Memory B cell (primary cell): Measurements from ENCODE around the gene DGKH.

Source experiments
- ATAC-seq: fragments of 150-1000 bp; cut with Tn5 transposase; 2 replicates; pipeline ENCODE4 v1.10.0; 2021; ENCODE audit warnings: low read depth, mild to moderate bottlenecking, moderate library complexity
- DNase-seq, 2 donors: peaks; one replicate each; pipeline ENCODE4 v3.0.0; 2022; ENCODE audit warnings: low spot score in 2 of 2
- H3K27ac Mint-ChIP-seq: one replicate; pipeline ENCODE4 v1.8.0; 2022; ENCODE audit warnings: mild to moderate bottlenecking, moderate library complexity, mixed read lengths
- H3K27me3 Mint-ChIP-seq: one replicate; pipeline ENCODE4 v1.8.0; 2022; ENCODE audit warnings: mixed read lengths
- H3K36me3 Mint-ChIP-seq: one replicate; pipeline ENCODE4 v1.8.0; 2022; ENCODE audit warnings: mild to moderate bottlenecking, mixed read lengths
- H3K4me1 Mint-ChIP-seq: one replicate; pipeline ENCODE4 v1.8.0; 2022; ENCODE audit warnings: mixed read lengths
- H3K4me3 Mint-ChIP-seq: one replicate; pipeline ENCODE4 v1.8.0; 2022; ENCODE audit warnings: mild to moderate bottlenecking, moderate library complexity, mixed read lengths
- H3K9me3 Mint-ChIP-seq: one replicate; pipeline ENCODE4 v1.8.0; 2022; ENCODE audit warnings: mixed read lengths

The DGKH gene, protein sequence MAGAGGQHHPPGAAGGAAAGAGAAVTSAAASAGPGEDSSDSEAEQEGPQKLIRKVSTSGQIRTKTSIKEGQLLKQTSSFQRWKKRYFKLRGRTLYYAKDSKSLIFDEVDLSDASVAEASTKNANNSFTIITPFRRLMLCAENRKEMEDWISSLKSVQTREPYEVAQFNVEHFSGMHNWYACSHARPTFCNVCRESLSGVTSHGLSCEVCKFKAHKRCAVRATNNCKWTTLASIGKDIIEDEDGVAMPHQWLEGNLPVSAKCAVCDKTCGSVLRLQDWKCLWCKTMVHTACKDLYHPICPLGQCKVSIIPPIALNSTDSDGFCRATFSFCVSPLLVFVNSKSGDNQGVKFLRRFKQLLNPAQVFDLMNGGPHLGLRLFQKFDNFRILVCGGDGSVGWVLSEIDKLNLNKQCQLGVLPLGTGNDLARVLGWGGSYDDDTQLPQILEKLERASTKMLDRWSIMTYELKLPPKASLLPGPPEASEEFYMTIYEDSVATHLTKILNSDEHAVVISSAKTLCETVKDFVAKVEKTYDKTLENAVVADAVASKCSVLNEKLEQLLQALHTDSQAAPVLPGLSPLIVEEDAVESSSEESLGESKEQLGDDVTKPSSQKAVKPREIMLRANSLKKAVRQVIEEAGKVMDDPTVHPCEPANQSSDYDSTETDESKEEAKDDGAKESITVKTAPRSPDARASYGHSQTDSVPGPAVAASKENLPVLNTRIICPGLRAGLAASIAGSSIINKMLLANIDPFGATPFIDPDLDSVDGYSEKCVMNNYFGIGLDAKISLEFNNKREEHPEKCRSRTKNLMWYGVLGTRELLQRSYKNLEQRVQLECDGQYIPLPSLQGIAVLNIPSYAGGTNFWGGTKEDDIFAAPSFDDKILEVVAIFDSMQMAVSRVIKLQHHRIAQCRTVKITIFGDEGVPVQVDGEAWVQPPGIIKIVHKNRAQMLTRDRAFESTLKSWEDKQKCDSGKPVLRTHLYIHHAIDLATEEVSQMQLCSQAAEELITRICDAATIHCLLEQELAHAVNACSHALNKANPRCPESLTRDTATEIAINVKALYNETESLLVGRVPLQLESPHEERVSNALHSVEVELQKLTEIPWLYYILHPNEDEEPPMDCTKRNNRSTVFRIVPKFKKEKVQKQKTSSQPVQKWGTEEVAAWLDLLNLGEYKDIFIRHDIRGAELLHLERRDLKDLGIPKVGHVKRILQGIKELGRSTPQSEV

DNA sequence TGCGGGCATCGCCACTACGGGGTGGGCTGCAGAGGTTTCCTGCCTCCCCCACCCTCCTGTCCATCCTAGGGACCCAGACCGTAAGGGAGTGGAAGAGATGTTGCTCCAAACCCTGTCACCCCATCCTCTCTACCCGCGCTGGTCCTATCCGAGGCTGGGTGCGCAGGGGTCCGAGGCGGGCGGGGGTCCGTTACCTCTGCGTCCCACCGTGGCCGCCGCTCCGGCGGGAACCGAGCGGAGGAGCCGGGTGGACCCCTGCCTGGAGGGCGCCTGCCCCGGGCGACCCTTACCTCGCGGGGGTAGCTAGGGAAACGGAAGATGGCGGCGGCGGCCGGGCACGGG, at the start of gene DGKH:
Gene DGKH, plus strand, starts transcription at position 307 of the 342 bp plus-strand sequence. CDS start 126 bp downstream, outside the sequence.
- H3K27me3 Mint-ChIP-seq: peaks cover 25% of the 10 kb centered on the region
- DNase-seq: peak; percentile 7 to 22
- H3K27ac Mint-ChIP-seq: no peak within 1 kb of the TSS
- peak within 1 kb of the TSS; percentile 90 for H3K4me3 Mint-ChIP-seq
- peak; percentile 33 for ATAC-seq
- no peaks in the 10 kb centered on the region for H3K9me3 Mint-ChIP-seq
- H3K4me1 Mint-ChIP-seq: peaks cover 3% of the 10 kb centered on the region
- H3K36me3 Mint-ChIP-seq: peaks cover 1% of the 10 kb centered on the region

DNA sequence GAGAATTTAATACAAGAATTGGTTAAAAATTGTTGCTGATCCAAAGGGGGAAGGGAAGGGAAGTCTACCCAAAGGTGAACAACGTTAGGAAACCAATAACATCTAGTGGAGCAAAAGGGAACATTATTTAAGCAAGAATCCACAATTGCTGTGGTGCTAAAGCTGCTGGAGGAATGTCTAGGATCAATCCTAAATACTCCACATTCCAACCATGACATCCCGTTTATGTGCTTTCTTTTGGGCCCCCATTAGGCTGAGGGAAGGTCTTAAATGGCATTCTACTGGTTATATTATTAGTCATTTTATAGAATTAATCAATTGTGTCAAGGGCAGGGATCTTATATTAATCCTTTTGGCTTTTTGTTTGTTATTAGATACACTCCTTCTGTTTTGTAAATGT, 47.6 kb upstream of the DGKH start:
- Mint-ChIP-seq H3K36me3 (no peaks in the 10 kb centered on the region), H3K9me3 (no peaks in the 10 kb centered on the region), H3K27ac (no peak overlapping the region), H3K4me3 (no peak overlapping the region), H3K4me1 (no peaks in the 10 kb centered on the region), H3K27me3 (peaks cover 10% of the 10 kb centered on the region)
- DNase-seq (no peak), ATAC-seq (no peak)

GRCh38 chr13:42001580-42001979, 46.9 kb upstream of the DGKH start:
- no peaks in the 10 kb centered on the region for H3K9me3 Mint-ChIP-seq
- DNase-seq (no peak), ATAC-seq (no peak)
- H3K36me3 Mint-ChIP-seq: no peaks in the 10 kb centered on the region
- H3K27me3 Mint-ChIP-seq: peaks cover 10% of the 10 kb centered on the region
- H3K4me3 Mint-ChIP-seq: no peak overlapping the region
- no peaks in the 10 kb centered on the region for H3K4me1 Mint-ChIP-seq
- no peak overlapping the region for H3K27ac Mint-ChIP-seq

DNA sequence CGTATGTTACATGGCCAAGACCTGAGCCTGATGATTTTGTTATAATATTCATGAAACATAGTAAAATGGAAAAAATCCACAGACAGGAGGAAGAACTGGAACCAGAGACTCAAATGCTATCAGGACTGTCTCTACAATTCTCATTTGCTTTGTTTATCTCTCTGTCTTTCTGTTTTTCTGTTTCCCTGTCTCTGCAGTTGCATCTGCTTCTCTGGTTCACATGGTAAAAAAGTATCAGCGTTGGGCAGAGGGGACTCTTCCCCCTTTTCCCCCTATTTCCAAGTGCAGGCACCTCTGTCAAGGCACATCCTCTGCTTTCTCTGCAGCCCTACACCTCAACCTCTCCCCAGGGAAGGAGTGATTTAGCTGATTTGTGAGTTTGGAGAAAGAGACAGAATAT, 46.4 kb upstream of the DGKH start:
- no peak overlapping the region for H3K4me3 Mint-ChIP-seq
- no peaks in the 10 kb centered on the region for H3K36me3 Mint-ChIP-seq
- no peaks in the 10 kb centered on the region for H3K9me3 Mint-ChIP-seq
- DNase-seq (no peak), ATAC-seq (no peak)
- peaks cover 10% of the 10 kb centered on the region for H3K27me3 Mint-ChIP-seq
- no peaks in the 10 kb centered on the region for H3K4me1 Mint-ChIP-seq
- H3K27ac Mint-ChIP-seq: no peak overlapping the region

- no peaks in the 10 kb centered on the region for H3K4me1 Mint-ChIP-seq
- no peak overlapping the region for H3K4me3 Mint-ChIP-seq
- peaks cover 12% of the 10 kb centered on the region for H3K27me3 Mint-ChIP-seq
- no peak overlapping the region for H3K27ac Mint-ChIP-seq
- DNase-seq: no peak
- no peaks in the 10 kb centered on the region for H3K9me3 Mint-ChIP-seq
- ATAC-seq: no peak
- H3K36me3 Mint-ChIP-seq: no peaks in the 10 kb centered on the region
Observed at GRCh38 chr13:42007844-42008243, 40.6 kb upstream of the DGKH start.

GRCh38 chr13:42009057-42009456, 39.4 kb upstream of the DGKH start:
- no peak overlapping the region for H3K4me3 Mint-ChIP-seq
- no peak overlapping the region for H3K27ac Mint-ChIP-seq
- H3K27me3 Mint-ChIP-seq: peaks cover 14% of the 10 kb centered on the region
- H3K36me3 Mint-ChIP-seq: no peaks in the 10 kb centered on the region
- no peaks in the 10 kb centered on the region for H3K4me1 Mint-ChIP-seq
- DNase-seq: no peak
- no peaks in the 10 kb centered on the region for H3K9me3 Mint-ChIP-seq
- no peak for ATAC-seq

DNA sequence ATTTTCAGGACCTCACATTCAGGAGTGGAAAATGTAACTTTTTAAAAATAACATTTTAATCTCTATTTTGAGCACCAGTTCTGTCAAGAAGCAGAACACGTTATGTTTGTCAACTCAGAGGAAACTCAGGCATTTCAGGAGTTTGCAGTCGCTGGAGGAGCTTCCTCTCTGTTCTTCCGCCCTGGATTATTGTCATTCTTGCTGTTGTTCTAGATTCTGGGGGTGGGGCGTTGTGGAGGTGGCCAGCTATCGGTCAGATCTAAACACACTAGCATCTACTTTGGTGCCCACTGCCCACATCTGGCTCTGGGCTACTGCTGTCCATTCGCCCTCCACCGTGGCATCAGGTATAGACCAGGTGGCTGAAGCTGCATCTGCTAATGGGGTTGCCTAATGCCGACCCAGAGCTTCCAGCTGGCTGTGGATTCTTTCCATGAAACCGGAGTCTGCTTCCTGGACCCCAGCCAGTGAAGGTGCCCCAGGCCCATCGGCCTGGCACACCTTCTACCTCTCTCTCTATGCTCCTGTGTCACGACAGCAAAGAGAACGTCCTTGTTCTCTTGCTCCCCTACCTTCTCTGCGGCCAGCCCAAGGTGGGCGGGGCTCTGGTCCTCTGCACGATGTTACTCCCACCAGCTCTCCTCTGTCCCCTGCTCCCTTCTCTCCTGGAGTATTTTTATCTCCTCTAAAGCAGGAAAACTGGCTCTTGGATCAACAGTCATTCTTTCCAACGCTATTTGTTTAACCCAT, 36.7 kb upstream of the DGKH start:
- H3K27me3 Mint-ChIP-seq: peaks cover 19% of the 10 kb centered on the region
- ATAC-seq (no peak), DNase-seq (no peak)
- H3K27ac Mint-ChIP-seq: no peak overlapping the region
- H3K4me3 Mint-ChIP-seq: no peak overlapping the region
- no peaks in the 10 kb centered on the region for H3K36me3 Mint-ChIP-seq
- no peaks in the 10 kb centered on the region for H3K9me3 Mint-ChIP-seq
- H3K4me1 Mint-ChIP-seq: no peaks in the 10 kb centered on the region

DNA sequence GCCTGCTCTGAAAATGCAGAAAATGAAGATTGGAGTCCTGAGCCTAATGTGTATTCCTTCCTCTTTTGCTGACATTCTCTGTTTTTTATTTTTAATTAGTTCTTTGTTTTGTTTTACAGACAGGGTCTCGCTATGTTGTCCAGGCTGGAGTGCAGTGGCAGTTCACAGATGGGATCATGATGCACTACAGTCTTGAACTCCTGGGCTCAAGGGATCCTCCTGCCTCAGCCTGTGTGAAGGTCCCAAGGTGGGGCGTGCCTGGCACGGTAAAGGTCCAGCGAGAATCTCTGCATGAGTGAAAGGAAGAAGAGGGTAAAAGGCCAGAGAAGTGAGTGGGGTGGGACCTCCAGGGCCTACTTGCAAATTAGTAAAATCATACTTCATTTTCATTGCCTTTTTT, 34.3 kb upstream of the DGKH start:
- Mint-ChIP-seq H3K36me3 (no peaks in the 10 kb centered on the region), H3K9me3 (no peaks in the 10 kb centered on the region), H3K4me1 (no peaks in the 10 kb centered on the region), H3K27ac (no peak overlapping the region), H3K4me3 (no peak overlapping the region), H3K27me3 (peaks cover 20% of the 10 kb centered on the region)
- DNase-seq (no peak), ATAC-seq (no peak)

DNA sequence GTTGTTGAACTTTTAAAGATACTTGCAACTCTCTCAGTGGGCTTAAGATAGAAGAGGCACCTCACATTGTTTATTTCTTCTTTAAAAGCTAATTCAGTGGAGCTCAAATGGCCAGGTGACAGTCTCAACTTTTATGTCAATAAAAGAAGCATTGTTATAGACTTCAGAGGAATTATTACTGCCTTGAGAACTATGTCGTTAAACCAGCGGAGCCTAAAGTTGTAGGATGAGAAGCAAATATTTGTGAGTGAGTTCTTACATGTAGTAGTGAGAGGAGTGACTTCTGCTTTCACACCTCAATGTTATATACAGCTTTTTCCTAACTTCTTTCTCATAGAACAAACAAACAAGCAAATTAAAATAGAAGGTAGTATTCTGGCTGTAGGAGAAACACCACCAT, 31.2 kb upstream of the DGKH start:
- Mint-ChIP-seq H3K4me1 (no peaks in the 10 kb centered on the region), H3K27me3 (peaks cover 12% of the 10 kb centered on the region), H3K9me3 (no peaks in the 10 kb centered on the region), H3K27ac (no peak overlapping the region), H3K36me3 (no peaks in the 10 kb centered on the region), H3K4me3 (no peak overlapping the region)
- no peak for DNase-seq
- ATAC-seq: no peak

DNA sequence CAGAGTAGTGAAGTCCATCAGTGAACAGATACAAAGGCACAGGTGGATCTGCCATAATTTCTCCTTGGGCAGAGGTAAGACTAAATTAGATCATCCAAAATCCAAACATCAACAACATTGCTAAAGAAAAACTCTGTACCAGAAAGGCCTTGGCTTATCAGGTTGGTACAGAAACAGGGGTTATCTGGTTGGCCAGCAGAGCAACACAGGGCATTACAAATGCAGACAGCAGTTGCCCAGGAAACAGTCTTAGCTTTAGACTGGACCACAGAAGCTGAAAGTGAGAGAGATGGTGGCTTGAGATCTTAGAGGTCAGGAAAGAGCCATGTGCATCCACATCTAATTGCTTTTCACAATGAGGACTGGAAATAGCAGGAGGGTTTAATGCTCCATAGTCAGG, 26.6 kb upstream of the DGKH start:
- no peak for DNase-seq

GRCh38 chr13:42022336-42022735, 26.1 kb upstream of the DGKH start:
- DNase-seq (no peak), ATAC-seq (no peak)
- Mint-ChIP-seq H3K36me3 (no peaks in the 10 kb centered on the region), H3K27ac (no peak overlapping the region), H3K4me3 (no peak overlapping the region), H3K9me3 (no peaks in the 10 kb centered on the region), H3K27me3 (peaks cover 3% of the 10 kb centered on the region), H3K4me1 (no peaks in the 10 kb centered on the region)

More for the DNA sequence above, 26.6 kb upstream of the DGKH start:
- Mint-ChIP-seq H3K27me3 (peaks cover 1% of the 10 kb centered on the region), H3K27ac (no peak overlapping the region), H3K9me3 (no peaks in the 10 kb centered on the region), H3K36me3 (no peaks in the 10 kb centered on the region), H3K4me3 (no peak overlapping the region), H3K4me1 (no peaks in the 10 kb centered on the region)
- ATAC-seq: no peak

- no peaks in the 10 kb centered on the region for H3K4me1 Mint-ChIP-seq
- no peaks in the 10 kb centered on the region for H3K36me3 Mint-ChIP-seq
- ATAC-seq (no peak), DNase-seq (no peak)
- H3K27ac Mint-ChIP-seq: no peak overlapping the region
- peaks cover 4% of the 10 kb centered on the region for H3K27me3 Mint-ChIP-seq
- no peak overlapping the region for H3K4me3 Mint-ChIP-seq
- no peaks in the 10 kb centered on the region for H3K9me3 Mint-ChIP-seq
Observed at GRCh38 chr13:42022796-42023493, 25.5 kb upstream of the DGKH start.

DNA sequence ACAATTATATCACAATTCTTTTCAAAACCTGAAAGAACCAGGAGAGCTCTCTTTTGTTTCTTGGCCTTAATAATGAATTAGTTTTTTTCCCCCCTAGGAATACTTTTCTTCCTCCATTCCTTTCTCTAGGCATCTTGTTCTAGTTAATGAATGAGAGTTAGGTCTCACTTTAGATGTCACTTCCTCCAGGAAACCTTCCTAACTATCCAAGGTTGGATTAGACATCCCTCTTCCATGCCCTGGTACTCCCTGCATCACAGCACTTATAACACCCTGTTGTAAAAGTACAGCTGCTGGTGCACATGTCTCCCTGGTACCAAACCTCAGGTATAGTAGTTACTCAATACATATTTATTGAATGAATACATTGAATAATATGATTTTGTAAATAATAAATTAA, 21.2 kb upstream of the DGKH start:
- H3K4me3 Mint-ChIP-seq: no peak overlapping the region
- no peak for DNase-seq
- ATAC-seq: no peak
- H3K27me3 Mint-ChIP-seq: peaks cover 12% of the 10 kb centered on the region
- H3K9me3 Mint-ChIP-seq: no peaks in the 10 kb centered on the region
- no peaks in the 10 kb centered on the region for H3K4me1 Mint-ChIP-seq
- no peak overlapping the region for H3K27ac Mint-ChIP-seq
- H3K36me3 Mint-ChIP-seq: no peaks in the 10 kb centered on the region
